Measurements from ENCODE around the gene SMO. TPM values are rescaled to one million over a fixed set of nuclear protein-coding genes. Genes with fewer than 3 reads are reported as not detected.
"Not testable (repeated sequence)": the region's sequence is repeated elsewhere in the genome, so short reads cannot be mapped to it uniquely, and the experiment has no call there.

Gene SMO
- total RNA-seq, 8 experiments from 2014 or later = 2.9 to 33.9 (median 10.6) TPM

- ATAC-seq (replicated peaks in 6 of 8) = no peak
- in situ Hi-C loops (cut with MboI; ENCODE audit: low pct_unique_long_range_greater_than_20kb in 2 of 9, low sequenced_read_pairs in 9 of 9, unreplicated experiment in 9 of 9) = no loop called here
- H3K4me1 ChIP-seq (replicated peaks in 1 of 2) = peaks cover 0 to 8% of the 10 kb centered on the region in 2 donors
- H3K27ac ChIP-seq = no peak overlapping the region
- WGBS, 10 experiments = 70 to 100% (median 79%) methylated on average over 2 of the region's 5 CpGs; no CpG with 5 or more reads in 7 of the 10 experiments
- H3K4me3 ChIP-seq = no peak overlapping the region
Observed at GRCh38 chr7:129161524-129162225, 26.8 kb upstream of the SMO start.

DNA sequence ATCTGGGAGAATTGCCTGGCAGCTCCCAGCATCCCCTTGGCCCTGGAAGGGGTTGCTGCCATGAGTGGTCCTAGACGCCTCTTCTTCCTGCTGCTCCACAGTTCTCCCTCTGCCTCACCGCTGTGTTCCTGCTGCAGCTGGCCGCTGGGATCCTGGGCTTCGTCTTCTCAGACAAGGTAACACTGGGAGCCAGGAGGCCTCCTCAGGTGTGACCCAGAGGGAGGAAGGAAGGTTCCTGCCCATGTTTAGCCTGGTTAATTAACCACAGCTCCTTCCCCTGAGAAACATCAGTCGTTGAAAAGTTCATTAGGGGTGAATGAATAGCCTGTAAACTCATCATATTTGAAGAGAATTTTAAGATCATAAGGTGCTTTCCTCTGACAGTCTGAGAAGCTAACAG lies 25.7 kb upstream of the SMO start:
- no peak for ATAC-seq (replicated peaks in 6 of 8)
- peaks cover 0 to 8% of the 10 kb centered on the region in 2 donors for H3K4me1 ChIP-seq (replicated peaks in 1 of 2)
- WGBS, 10 experiments = 0 to 94% (median 70%) methylated on average over 1 to 4 of the region's 5 CpGs; no CpG with 5 or more reads in 3 of the 10 experiments
- no peak overlapping the region for H3K27ac ChIP-seq
- no peak overlapping the region for H3K4me3 ChIP-seq
- in situ Hi-C loops (cut with MboI; ENCODE audit: low pct_unique_long_range_greater_than_20kb in 2 of 9, low sequenced_read_pairs in 9 of 9, unreplicated experiment in 9 of 9) = no loop called here

DNA sequence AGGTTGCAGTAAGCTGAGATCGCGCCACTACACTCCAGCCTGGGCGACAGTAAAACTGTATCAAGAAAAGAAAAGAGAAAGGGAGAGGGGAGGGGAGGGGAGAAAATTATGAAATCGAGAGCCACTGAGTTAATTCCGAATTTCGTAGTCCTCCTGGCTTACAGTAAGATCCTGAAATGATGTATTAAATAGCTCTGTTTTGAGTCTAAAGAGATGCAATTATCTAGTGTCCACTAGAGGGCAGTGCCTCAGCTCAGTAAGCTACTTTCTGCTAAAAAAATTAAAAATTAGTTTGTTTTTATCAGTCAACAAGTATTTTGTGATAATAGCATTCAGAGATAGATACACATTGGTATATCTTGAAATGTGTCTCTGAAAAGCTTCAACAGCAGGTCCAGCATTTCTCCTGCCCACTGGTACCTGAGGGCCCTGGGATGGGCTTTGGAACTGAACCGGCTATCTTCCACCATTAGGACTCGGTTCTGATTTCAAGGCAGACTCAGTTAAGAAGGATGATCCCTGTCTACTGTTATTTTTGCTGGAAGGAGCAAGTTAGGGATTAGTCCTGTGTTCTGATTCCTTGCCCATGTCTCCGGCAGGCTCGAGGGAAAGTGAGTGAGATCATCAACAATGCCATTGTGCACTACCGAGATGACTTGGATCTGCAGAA lies 24.4 kb upstream of the SMO start:
- WGBS, 10 experiments = 34 to 86% (median 62%) methylated on average over 3 to 9 of the region's 11 CpGs; no CpG with 5 or more reads in 2 of the 10 experiments
- no peak overlapping the region for H3K27ac ChIP-seq
- H3K4me3 ChIP-seq = no peak overlapping the region
- peaks cover 0 to 16% of the 10 kb centered on the region in 2 donors for H3K4me1 ChIP-seq (replicated peaks in 1 of 2)
- peak in 3 of 8 experiments; percentile 27 to 44 (median 42) for ATAC-seq (replicated peaks in 6 of 8)
- in situ Hi-C loops (cut with MboI; ENCODE audit: low pct_unique_long_range_greater_than_20kb in 2 of 9, low sequenced_read_pairs in 9 of 9, unreplicated experiment in 9 of 9) = no loop called here

- no peak for ATAC-seq (replicated peaks in 6 of 8)
- H3K4me1 ChIP-seq (replicated peaks in 1 of 2) = peaks cover 6 to 19% of the 10 kb centered on the region in 2 donors
- WGBS, 10 experiments = 70 to 100% (median 89%) methylated on average over 1 to 3 of the region's 4 CpGs; no CpG with 5 or more reads in 4 of the 10 experiments
- H3K27ac ChIP-seq = no peak overlapping the region
- no peak overlapping the region for H3K4me3 ChIP-seq
- in situ Hi-C loops (cut with MboI; ENCODE audit: low pct_unique_long_range_greater_than_20kb in 2 of 9, low sequenced_read_pairs in 9 of 9, unreplicated experiment in 9 of 9) = no loop called here
Observed at GRCh38 chr7:129166745-129167144, 21.7 kb upstream of the SMO start.

DNA sequence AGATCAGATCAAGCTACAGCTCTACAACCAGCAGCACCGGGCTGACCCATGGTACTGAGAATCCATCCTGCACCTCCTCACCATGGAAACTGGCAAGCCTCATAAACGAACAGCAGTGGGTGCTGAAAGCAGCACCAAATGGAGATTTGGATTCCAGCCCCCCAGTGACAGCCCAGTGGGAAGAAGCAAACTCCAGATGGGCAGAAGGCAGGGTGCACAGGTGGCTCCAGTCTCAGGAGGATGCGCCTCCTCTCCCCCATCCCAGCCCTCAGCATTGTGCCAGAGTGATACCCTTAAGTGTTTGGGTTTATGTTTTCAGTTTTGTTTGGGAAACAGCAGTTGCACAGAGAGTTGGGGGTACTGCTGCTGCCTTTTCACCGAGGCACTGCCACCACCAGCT lies 20.6 kb upstream of the SMO start:
- in situ Hi-C loops (cut with MboI; ENCODE audit: low pct_unique_long_range_greater_than_20kb in 2 of 9, low sequenced_read_pairs in 9 of 9, unreplicated experiment in 9 of 9) = no loop called here
- Histone ChIP-seq H3K4me1 (replicated peaks in 1 of 2) (peaks cover 6 to 19% of the 10 kb centered on the region in 2 donors), H3K4me3 (no peak overlapping the region), H3K27ac (no peak overlapping the region)
- 0 to 90% (median 67%) methylated on average over 1 to 2 of the region's 4 CpGs; no CpG with 5 or more reads in 5 of the 10 experiments for WGBS, 10 experiments
- no peak for ATAC-seq (replicated peaks in 6 of 8)

DNA sequence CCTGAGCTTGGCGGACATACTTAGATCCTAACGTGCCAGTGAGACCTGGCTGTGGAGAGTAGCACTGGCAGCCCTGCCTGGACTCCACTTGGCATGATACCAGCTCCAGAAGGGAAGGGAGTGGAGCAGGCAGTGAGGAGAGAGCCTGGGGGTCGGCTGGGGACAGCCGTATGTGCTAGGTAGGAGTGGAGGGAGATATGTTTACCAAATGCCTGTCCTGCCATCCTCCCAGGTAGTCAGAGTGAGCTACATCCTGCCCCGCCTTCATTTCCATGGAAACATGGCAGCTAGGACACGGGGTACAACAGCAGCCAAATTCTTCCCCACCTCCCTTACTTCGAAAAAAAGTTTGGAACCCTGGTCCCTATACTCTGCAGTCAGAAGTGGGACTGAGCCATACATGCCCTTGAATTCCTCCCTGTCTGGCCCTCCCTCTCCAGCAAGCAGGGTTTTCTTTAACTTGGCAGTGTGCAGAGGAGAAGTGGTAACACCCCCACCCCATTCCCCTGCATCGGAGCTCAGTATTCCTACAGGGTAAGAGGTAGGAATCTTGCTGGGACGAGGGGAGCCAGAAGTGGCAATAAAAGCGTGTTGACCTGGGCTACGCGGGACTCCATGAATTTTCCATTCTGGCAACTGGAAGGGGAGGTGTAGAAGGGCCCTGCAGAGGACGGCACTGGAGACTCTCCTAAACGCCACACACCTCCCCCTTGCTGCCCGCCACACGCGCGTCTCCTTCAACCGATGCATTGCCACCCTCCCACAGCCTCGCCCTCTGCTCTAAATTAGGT lies 20.0 kb upstream of the SMO start:
- H3K27ac ChIP-seq = no peak overlapping the region
- H3K4me1 ChIP-seq (replicated peaks in 1 of 2) = peaks cover 6 to 19% of the 10 kb centered on the region in 2 donors
- in situ Hi-C loops (cut with MboI; ENCODE audit: low pct_unique_long_range_greater_than_20kb in 2 of 9, low sequenced_read_pairs in 9 of 9, unreplicated experiment in 9 of 9) = no loop called here
- peak in 7 of 8 experiments; percentile 37 to 66 (median 53) for ATAC-seq (replicated peaks in 6 of 8)
- WGBS, 10 experiments = 0 to 97% (median 30%) methylated on average over 1 to 8 of the region's 20 CpGs; no CpG with 5 or more reads in 3 of the 10 experiments
- no peak overlapping the region for H3K4me3 ChIP-seq

DNA sequence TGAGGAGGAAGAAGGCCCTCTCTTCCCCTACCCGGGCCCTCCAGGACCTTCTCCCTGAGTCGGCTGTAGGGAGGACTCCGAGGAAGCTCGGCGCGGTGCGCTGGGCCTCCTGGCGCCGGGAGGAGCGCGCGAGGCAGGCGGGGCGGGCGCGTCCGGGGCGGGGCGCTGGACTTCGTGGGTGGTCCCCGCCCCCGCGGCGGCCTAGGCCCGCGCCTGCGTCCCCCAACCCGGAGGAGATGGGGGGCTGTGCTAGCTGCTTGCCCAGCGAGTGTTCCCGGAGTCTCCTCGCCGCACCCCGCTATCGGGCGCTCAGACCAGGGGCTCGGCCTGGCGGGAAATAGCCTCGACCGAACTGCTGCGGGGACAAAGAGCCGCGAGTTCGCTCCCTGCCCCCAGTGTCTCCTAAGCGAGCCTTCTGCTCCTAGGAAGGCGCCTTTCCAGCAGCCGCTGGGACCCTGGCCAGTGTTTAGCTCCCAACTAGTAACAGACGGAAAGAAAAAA lies 19.2 kb upstream of the SMO start:
- Histone ChIP-seq H3K4me3 (peak overlapping the region; percentile 18 to 36 (median 25)), H3K27ac (no peak overlapping the region), H3K4me1 (replicated peaks in 1 of 2) (peaks cover 6 to 19% of the 10 kb centered on the region in 2 donors)
- in situ Hi-C loops (cut with MboI; ENCODE audit: low pct_unique_long_range_greater_than_20kb in 2 of 9, low sequenced_read_pairs in 9 of 9, unreplicated experiment in 9 of 9) = no loop called here
- WGBS, 10 experiments = 0 to 40% (median 18%) methylated on average over 1 to 8 of the region's 47 CpGs; no CpG with 5 or more reads in 4 of the 10 experiments
- peak; percentile 66 to 94 (median 90) for ATAC-seq (replicated peaks in 6 of 8)

DNA sequence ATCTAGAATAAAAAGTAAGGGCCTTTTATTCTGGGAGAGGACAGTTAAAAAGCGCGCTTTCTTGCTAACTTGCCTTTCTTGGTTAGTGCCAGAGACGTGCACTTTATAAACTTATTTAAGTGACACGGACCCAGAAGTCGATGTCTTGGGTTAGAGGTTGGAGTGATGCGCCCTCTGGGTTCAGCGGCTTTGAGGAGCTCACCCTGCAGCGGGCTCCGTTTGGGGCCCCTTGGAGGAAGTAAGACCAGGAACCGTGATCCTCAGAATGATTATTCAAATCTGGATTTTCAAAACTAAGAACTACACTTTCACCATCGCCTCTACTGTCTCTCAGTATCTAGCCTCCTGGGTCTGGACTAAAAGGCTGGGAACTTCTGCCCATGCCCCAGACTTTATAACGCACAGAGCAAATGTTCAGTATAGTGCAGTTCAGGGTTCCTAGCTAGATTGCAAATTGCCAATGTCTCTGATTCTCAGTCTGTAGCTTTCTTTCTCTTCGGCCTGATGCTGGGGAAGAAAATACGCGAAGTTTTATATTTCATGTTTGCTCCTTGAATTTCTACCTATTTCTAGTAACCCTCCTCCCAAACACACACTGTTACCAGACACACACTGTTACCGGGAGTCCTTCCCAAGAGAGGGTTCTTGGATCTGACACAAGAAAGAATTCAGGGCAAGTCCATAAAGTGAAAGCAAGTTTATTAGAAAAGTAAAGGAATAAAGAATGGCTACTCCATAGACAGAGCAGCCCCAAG lies 18.6 kb upstream of the SMO start:
- Histone ChIP-seq H3K27ac (no peak overlapping the region), H3K4me1 (replicated peaks in 1 of 2) (peaks cover 6 to 19% of the 10 kb centered on the region in 2 donors), H3K4me3 (peak overlapping the region in 4 of 5 donors; percentile 23 to 36 (median 27))
- in situ Hi-C loops (cut with MboI; ENCODE audit: low pct_unique_long_range_greater_than_20kb in 2 of 9, low sequenced_read_pairs in 9 of 9, unreplicated experiment in 9 of 9) = no loop called here
- ATAC-seq (replicated peaks in 6 of 8) = peak in 2 of 8 experiments; percentile 6 to 9
- WGBS, 10 experiments = 17 to 88% (median 56%) methylated on average over 1 to 13 of the region's 16 CpGs

- H3K4me3 ChIP-seq = no peak overlapping the region
- no peak for ATAC-seq (replicated peaks in 6 of 8)
- WGBS, 10 experiments = 70 to 100% (median 89%) methylated on average over 1 to 11 of the region's 11 CpGs; no CpG with 5 or more reads in 2 of the 10 experiments
- peaks cover 6 to 19% of the 10 kb centered on the region in 2 donors for H3K4me1 ChIP-seq (replicated peaks in 1 of 2)
- no peak overlapping the region for H3K27ac ChIP-seq
- in situ Hi-C loops (cut with MboI; ENCODE audit: low pct_unique_long_range_greater_than_20kb in 2 of 9, low sequenced_read_pairs in 9 of 9, unreplicated experiment in 9 of 9) = no loop called here
Observed at GRCh38 chr7:129170441-129171021, 17.9 kb upstream of the SMO start.

- H3K27ac ChIP-seq; ATAC-seq (replicated peaks in 6 of 8); H3K4me3 ChIP-seq; in situ Hi-C loops (cut with MboI; ENCODE audit: low pct_unique_long_range_greater_than_20kb in 2 of 9, low sequenced_read_pairs in 9 of 9, unreplicated experiment in 9 of 9): not testable (repeated sequence)
- H3K4me1 ChIP-seq (replicated peaks in 1 of 2) = peaks cover 6 to 13% of the 10 kb centered on the region in 2 donors
- WGBS, 10 experiments = 60 to 100% (median 94%) methylated on average over 1 to 6 of the region's 7 CpGs; no CpG with 5 or more reads in 1 of the 10 experiments
Observed at GRCh38 chr7:129173861-129174260, 14.6 kb upstream of the SMO start.

- no peak overlapping the region for H3K27ac ChIP-seq
- ATAC-seq (replicated peaks in 6 of 8) = peak in 2 of 8 experiments; percentile 25 to 71
- WGBS, 10 experiments = 12 to 95% (median 78%) methylated on average over 2 to 11 of the region's 11 CpGs
- H3K4me1 ChIP-seq (replicated peaks in 1 of 2) = no peaks in the 10 kb centered on the region
- in situ Hi-C loops (cut with MboI; ENCODE audit: low pct_unique_long_range_greater_than_20kb in 2 of 9, low sequenced_read_pairs in 9 of 9, unreplicated experiment in 9 of 9) = no loop called here
- H3K4me3 ChIP-seq = no peak overlapping the region
Observed at GRCh38 chr7:129176916-129177710, 11.3 kb upstream of the SMO start.
